ENCODE measurements around the gene SLC25A1. TPM values are rescaled to one million over a fixed set of nuclear protein-coding genes. Genes with fewer than 3 reads are reported as not detected.

The SLC25A1 gene
- total and polyA plus RNA-seq, 10 of the 15 experiments (the other 5 are each of a cell fraction or from before 2014, with no cell fraction given): 2.3 to 79.0 (median 30.3) TPM

- CTCF ChIA-PET: no interaction called here
- H3K36me3 ChIP-seq (ENCODE audit: control insufficient read depth in 2 of 2, insufficient read depth in 2 of 2, low read length in 1 of 2): no peaks in the 10 kb centered on the region
- no peak overlapping the region for H3K27ac ChIP-seq (ENCODE audit: control insufficient read depth, insufficient read depth)
- H3K4me2 ChIP-seq (ENCODE audit: control insufficient read depth, insufficient read depth): no peak overlapping the region
- in situ Hi-C loops (cut with MboI) (no loop called here), intact Hi-C loops (cut with micrococcal nuclease; ENCODE audit: unreplicated experiment) (no loop called here)
- H3K4me3 ChIP-seq: no peak overlapping the region
- H3K4me1 ChIP-seq (ENCODE audit: control insufficient read depth, insufficient read depth, low read length): no peaks in the 10 kb centered on the region
- ATAC-seq (no peak), DNase-seq (ENCODE audit: low read depth, low spot score) (no peak), FAIRE-seq (no peak)
- no TSS peak for BruUV-seq (replicated peaks)
- SMC1A ChIA-PET (ENCODE audit: uncharacterized antibody, unreplicated experiment): no interaction called here
- H4K20me1 ChIP-seq (ENCODE audit: control insufficient read depth, insufficient read depth): no peaks in the 10 kb centered on the region
- H3K27me3 ChIP-seq (replicated peaks in 1 of 2; ENCODE audit: control insufficient read depth in 2 of 2, insufficient read depth in 2 of 2, low read length in 1 of 2): no peaks in the 10 kb centered on the region; a peak in 1 of 4 replicates
- H2AFZ ChIP-seq (ENCODE audit: control insufficient read depth, low read depth, low read length): no peak overlapping the region
- H3K79me2 ChIP-seq (ENCODE audit: control insufficient read depth, insufficient read depth, low read length): no peaks in the 10 kb centered on the region
- TF ChIP-seq ESRRA (IDR thresholded peaks at IDR 0.05; ENCODE audit: low read length) (no peak), SMAD5 (IDR thresholded peaks at IDR 0.05; ENCODE audit: low read depth) (no peak), NRF1 (conservative IDR thresholded peaks at IDR 0.05; ENCODE audit: low read depth, low read length) (no peak), MTA2 (IDR thresholded peaks at IDR 0.05; ENCODE audit: low read depth) (no peak), RCOR1 (conservative IDR thresholded peaks at IDR 0.05; ENCODE audit: low read depth, low read length) (no peak), SP1 (IDR thresholded peaks at IDR 0.05; ENCODE audit: low read depth, low read length) (no peak)
- H3K9ac ChIP-seq (ENCODE audit: control insufficient read depth, insufficient read depth, low read length): no peak overlapping the region
- RAD21 ChIA-PET (ENCODE audit: unreplicated experiment): no interaction called here
- H3K9me3 ChIP-seq (replicated peaks; ENCODE audit: control insufficient read depth, insufficient read depth, low read length): no peaks in the 10 kb centered on the region
- 55% methylated on average over 7 of the region's 7 CpGs for WGBS (ENCODE audit: insufficient coverage, insufficient replicate concordance, low lambda C conversion rate, missing lambda C conversion rate)
- POLR2A ChIA-PET: no interaction called here
These were observed 50.5 kb downstream of the SLC25A1 start for GRCh38 chr22:19128009-19128401.

- no peak overlapping the region for H2AFZ ChIP-seq (ENCODE audit: control insufficient read depth, low read depth, low read length)
- H3K4me1 ChIP-seq (ENCODE audit: control insufficient read depth, insufficient read depth, low read length): no peaks in the 10 kb centered on the region
- ChIA-PET RAD21 (ENCODE audit: unreplicated experiment) (no interaction called here), POLR2A (no interaction called here), SMC1A (ENCODE audit: uncharacterized antibody, unreplicated experiment) (no interaction called here), CTCF (no interaction called here)
- no peak overlapping the region for H3K4me3 ChIP-seq
- H3K9ac ChIP-seq (ENCODE audit: control insufficient read depth, insufficient read depth, low read length): no peak overlapping the region
- intact Hi-C loops (cut with micrococcal nuclease; ENCODE audit: unreplicated experiment): no loop called here
- H3K27ac ChIP-seq (ENCODE audit: control insufficient read depth, insufficient read depth): no peak overlapping the region
- no peaks in the 10 kb centered on the region for H4K20me1 ChIP-seq (ENCODE audit: control insufficient read depth, insufficient read depth)
- H3K79me2 ChIP-seq (ENCODE audit: control insufficient read depth, insufficient read depth, low read length): no peaks in the 10 kb centered on the region
- FAIRE-seq (no peak), ATAC-seq (no peak), DNase-seq (ENCODE audit: low read depth, low spot score) (no peak)
- WGBS (ENCODE audit: insufficient coverage, insufficient replicate concordance, low lambda C conversion rate, missing lambda C conversion rate): 73% methylated on average over 16 of the region's 16 CpGs
- H3K36me3 ChIP-seq (ENCODE audit: control insufficient read depth in 2 of 2, insufficient read depth in 2 of 2, low read length in 1 of 2): no peaks in the 10 kb centered on the region
- H3K4me2 ChIP-seq (ENCODE audit: control insufficient read depth, insufficient read depth): no peak overlapping the region
- no TSS peak for BruUV-seq (replicated peaks)
- no peaks in the 10 kb centered on the region; a peak in 1 of 4 replicates for H3K27me3 ChIP-seq (replicated peaks in 1 of 2; ENCODE audit: control insufficient read depth in 2 of 2, insufficient read depth in 2 of 2, low read length in 1 of 2)
- H3K9me3 ChIP-seq (replicated peaks; ENCODE audit: control insufficient read depth, insufficient read depth, low read length): no peaks in the 10 kb centered on the region
- in situ Hi-C loops (cut with MboI): no loop called here
- TF ChIP-seq SP1 (IDR thresholded peaks at IDR 0.05; ENCODE audit: low read depth, low read length) (no peak), USF2 (IDR thresholded peaks at IDR 0.05; ENCODE audit: borderline replicate concordance, low read depth, low read length) (no peak), KDM1A (IDR thresholded peaks at IDR 0.05; ENCODE audit: borderline replicate concordance) (no peak), HSF1 (IDR thresholded peaks at IDR 0.05; ENCODE audit: low read depth, low read length) (no peak), FOXM1 (IDR thresholded peaks at IDR 0.05; ENCODE audit: low read depth, low read length) (no peak), ZBTB11 (CRISPR knock-in tag; IDR thresholded peaks at IDR 0.05) (no peak), EED (IDR thresholded peaks at IDR 0.05; ENCODE audit: low read depth) (no peak), ZBED1 (IDR thresholded peaks at IDR 0.05; ENCODE audit: borderline replicate concordance) (no peak)
These were observed 51.1 kb downstream of the SLC25A1 start for GRCh38 chr22:19127329-19128008.

All from GM12878 (cell line).